GM15510 (cell line): ENCODE results near the gene KBTBD2.
A peak's percentile ranks its signal among the peaks of the same experiment; 100 is the strongest.

Source experiments
- POLR2A ChIP-seq: IDR thresholded peaks from 3 replicates; pipeline ENCODE4 v1.6.1; 2011; ENCODE audit warnings: borderline replicate concordance; ENCODE audit not compliant: insufficient read length; ENCODE audit errors: extremely low read depth

The KBTBD2 gene

GRCh38 chr7:32896564-32897347 lies 5.2 kb upstream of the KBTBD2 start:
- no peak for TF ChIP-seq POLR2A

DNA sequence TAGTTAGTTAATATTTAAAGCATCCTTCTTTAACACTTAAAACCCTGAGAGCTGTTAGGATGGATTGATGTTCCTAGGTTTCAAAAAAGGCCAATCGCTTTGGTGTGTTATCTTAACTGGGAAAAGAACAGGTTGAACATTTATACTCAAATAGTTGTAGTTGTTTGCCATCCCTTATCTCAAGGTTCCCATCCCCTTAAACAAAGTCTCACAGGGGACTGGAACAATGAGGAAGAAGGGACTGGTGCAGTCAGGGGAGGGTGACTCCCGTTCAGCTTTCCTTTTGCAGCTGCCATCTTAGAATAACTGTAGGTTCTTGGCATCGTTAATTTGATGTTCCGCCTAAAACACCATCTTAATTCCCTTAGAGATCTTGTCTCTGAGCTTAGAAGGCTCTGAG lies 2.6 kb upstream of the KBTBD2 start:
- TF ChIP-seq POLR2A: no peak

- TF ChIP-seq POLR2A: no peak
Observed at GRCh38 chr7:32893722-32894121, 2.2 kb upstream of the KBTBD2 start.

DNA sequence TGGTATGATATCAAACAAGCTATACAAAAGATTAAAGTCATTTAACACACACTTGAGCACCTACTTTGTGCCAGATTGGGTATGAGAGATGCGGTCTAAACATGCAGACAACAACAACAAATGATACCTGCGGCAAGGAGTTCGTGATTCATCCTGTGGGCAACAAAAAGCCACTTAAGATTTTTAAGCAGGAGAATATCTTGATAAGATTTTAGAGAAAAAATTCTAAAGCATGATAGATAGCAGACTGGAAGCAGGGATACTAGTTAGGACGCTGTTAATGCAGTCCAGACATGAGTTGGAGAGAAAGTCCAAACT lies 1.6 kb upstream of the KBTBD2 start:
- no peak for TF ChIP-seq POLR2A

DNA sequence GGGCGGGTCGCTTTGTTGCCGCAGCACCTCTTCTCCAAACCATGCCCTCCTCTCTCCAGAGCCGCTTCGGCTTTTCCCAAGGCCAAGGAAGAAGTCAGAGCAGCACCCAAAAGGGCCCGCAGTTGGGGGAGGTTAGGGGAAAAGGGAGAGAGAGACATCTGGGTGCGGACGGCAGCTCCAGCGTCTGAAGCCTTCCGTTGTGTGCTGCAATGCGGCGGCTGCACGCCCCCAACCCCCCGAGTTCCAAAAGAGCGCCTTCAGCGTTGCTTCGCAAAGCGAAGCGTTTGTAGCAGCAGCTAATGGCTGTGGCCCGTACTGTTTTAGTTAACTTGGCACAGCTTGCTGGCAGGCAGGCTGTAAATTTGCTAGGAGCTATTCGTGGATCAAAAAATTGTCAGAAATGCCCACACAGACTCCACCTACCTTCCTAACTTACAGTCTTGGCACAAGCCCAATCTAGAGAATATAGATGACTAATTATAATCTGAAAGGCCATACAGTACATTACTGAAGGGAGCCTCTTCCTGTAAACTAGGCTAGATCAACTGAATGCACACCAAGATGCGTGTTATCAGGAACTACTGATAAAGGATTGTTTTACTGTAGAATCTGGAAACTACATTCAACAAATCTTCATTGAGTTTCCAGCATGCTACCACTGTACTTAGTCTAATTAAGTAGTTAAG lies 1.1 kb upstream of the KBTBD2 start:
- TF ChIP-seq POLR2A: peak; percentile 7

DNA sequence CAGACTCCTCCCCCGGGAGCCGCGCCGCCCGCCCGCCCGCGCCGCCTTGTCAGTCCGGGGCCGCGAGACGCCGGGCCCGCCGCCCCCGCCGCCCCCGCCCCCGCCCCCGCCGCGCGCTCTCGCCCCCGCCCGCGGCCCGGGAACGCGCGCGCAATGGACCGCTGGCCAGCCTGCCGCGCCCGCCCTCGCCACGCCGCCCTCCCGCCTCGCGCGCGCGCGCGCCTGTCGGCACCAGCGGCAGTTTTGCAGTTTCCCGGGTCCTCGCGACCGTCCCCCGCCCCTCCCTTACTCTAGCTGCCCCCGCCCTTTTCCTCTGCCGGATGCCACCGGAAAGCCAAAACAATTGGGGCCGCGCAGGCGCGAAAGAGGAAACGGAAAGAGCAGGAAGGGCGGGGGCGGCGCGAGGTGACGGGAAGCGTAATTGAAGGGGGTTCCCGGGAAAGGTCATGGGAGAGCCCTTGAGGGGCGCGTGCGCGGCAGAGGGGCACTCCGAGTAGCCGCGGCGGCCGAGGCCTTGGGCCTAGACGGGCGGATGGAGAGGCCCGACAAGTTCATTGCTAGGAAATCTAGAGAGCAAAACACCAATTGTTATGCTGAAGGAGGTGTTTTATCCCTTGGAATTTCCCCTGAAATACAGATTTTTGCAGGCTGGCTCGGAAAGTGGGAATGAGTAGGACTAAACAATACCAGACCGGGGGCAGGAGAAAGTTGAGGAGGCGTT lies 400 bp upstream of the KBTBD2 start:
- peak; percentile 74 for TF ChIP-seq POLR2A

DNA sequence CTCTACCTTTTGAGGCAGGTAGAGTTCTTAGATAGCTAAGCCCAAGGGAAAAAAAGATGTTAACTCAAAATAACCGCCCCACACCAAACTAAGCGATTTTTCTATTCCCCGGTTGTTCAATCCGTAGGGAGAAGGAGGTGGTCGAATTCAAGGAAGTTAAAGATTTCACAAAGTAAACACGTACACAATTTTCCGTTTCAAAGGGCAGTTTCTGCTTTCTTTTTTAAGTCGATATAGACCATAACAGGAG lies 842 bp downstream of the KBTBD2 start:
- no peak for TF ChIP-seq POLR2A

DNA sequence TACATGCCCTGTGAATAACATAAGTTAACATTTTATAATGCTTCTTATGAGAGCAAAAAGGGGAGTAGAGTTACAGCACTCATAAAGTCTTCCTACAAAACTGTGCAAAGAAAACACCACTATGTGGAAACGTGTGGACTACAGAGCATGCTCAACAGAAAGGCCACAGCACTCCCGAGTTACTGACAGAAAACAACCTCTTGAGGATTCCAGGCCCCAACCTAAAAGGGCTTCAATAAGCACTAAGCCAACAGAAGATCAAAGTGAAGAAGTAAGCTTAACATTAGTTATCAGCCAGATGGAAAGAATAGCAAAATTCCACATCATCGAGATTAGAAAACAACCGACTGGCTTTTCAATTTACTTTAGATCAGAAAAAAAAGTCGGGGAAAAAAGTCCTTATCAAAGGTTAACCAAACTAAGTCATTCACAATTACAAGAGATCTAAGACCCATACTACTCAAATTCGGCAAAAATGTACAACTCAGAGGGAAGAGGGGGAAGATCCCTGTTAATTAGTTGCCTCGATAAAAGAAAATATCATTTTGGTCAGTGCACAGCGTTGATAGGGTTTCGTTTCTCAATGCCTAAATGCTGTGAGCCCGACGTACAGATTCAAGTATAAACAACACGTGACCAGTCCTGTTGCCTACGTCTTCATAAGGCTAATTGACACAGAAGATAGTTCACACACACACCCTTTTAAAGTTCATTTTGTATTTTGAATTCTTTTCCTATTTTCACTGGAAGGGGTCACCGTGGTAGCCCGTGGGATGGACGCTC lies 1.4 kb downstream of the KBTBD2 start:
- no peak for TF ChIP-seq POLR2A

- TF ChIP-seq POLR2A: no peak
Observed at GRCh38 chr7:32888505-32888904, 3.1 kb downstream of the KBTBD2 start.

DNA sequence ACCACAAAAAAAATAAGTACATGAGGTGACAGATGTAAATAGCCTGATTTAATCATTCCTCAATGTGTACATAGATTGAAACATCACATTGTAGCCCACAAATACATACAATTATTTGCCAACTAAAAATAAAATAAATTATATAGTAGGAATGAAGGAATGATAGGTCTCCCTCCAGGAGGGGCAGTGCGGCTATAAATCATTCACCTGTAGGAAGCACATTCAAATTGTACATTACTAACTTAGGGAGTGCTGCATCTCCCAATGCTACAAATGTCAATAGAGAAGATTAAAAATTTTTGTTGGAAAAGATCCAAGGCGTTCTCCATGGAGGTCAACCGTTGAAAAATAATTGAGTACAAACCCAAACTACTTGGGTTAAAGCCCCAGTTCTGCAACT lies 4.2 kb downstream of the KBTBD2 start:
- TF ChIP-seq POLR2A: no peak

- TF ChIP-seq POLR2A: no peak
Observed at GRCh38 chr7:32881074-32881982, 10.2 kb downstream of the KBTBD2 start.

- no peak for TF ChIP-seq POLR2A
Observed at GRCh38 chr7:32879460-32879859, 12.1 kb downstream of the KBTBD2 start.

DNA sequence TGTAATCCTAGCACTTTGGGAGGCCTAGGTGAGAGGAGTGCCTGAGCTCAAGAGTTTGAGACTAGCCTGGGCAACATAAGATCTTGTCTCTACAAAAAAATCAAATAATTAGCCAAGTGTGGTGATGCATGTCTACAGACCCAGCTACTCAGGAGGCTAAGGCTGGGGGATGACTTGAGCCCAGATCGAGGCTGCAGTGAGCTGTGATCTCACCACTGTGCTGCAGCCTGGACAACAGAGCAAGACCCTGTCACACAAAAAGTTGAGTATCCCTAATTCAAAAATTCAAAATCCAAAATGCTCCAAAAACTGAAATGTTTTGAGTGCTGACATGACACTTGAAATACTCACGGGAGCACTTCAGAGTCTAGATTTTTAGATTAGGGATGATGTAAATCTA lies 19.1 kb downstream of the KBTBD2 start:
- TF ChIP-seq POLR2A: no peak

GRCh38 chr7:32871624-32872371 lies 19.8 kb downstream of the KBTBD2 start:
- no peak for TF ChIP-seq POLR2A

- TF ChIP-seq POLR2A: no peak
Observed at GRCh38 chr7:32870298-32870697, 21.3 kb downstream of the KBTBD2 start.

DNA sequence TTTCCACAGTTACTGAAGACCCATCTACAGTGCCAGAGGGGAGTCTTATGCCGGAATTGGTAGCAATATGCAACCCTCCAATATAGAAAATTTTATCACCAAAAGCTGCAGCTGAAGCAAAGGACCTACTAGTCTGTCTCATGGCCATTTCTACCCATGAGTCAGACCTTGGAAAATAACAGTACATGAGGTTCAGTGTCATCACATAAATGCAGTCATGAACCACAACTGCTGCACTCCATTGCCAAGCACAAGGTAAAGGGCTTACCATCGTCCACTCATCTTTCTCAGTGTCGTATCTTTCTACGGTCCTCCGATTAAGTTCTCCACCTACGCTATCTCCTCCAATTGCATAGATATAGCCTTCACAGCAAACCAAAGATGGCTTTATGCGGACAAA lies 21.8 kb downstream of the KBTBD2 start:
- TF ChIP-seq POLR2A: no peak
